22Rv1 (cell line): ENCODE measurements around the gene LSM7.

ENCODE experiments used
- CTCF ChIP-seq: fragments of 450-650 bp; IDR thresholded peaks from 2 replicates; pipeline ENCODE4 v1.5.1; 2017; ENCODE audit warnings: mild to moderate bottlenecking
- ZFX ChIP-seq: fragments of 450-650 bp; IDR thresholded peaks from 2 replicates; pipeline ENCODE4 v1.6.1; 2017; ENCODE audit warnings: antibody characterized with exemption, borderline replicate concordance

DNA sequence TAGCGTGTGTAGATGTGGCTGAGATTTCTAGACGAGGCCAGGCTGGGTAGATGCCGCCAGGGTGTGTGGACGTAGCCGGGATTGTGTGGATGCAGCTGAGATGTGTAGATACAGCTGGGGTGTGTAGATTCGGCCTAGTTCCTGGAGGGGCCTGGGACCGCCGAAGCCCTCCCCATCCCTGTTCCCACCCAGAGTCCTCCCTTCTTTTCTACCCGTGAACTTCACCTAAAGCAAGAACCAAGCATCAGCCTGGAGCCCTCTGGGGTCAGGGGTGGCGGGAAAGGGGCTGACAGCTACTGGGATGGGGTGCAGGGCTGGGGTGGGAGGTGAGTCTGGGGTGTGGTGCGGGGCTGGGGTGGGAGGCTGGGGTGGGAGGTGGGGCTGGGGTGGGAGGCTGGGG lies 32.4 kb upstream of the LSM7 start:
- TF ChIP-seq CTCF (no peak), ZFX (no peak)
